GM12873 (cell line): ENCODE measurements around the gene YWHAE.

Source experiments
- CTCF ChIP-seq: IDR thresholded peaks from 2 replicates; pipeline ENCODE4 v1.5.1; 2012; ENCODE audit warnings: low read depth, mild to moderate bottlenecking, moderate library complexity, low read length, control low read depth; ENCODE audit not compliant: insufficient read depth; ENCODE audit errors: missing control alignments

Gene YWHAE

GRCh38 chr17:1435326-1435725, 35.3 kb upstream of the YWHAE start:
- TF ChIP-seq CTCF = no peak

- TF ChIP-seq CTCF = no peak
These were observed 34.1 kb upstream of the YWHAE start for GRCh38 chr17:1434150-1434549.

GRCh38 chr17:1431631-1432104, 31.6 kb upstream of the YWHAE start:
- no peak for TF ChIP-seq CTCF

- TF ChIP-seq CTCF = no peak
These were observed 23.6 kb upstream of the YWHAE start for GRCh38 chr17:1423456-1424135.

- no peak for TF ChIP-seq CTCF
These were observed 22.9 kb upstream of the YWHAE start for GRCh38 chr17:1422885-1423284.

GRCh38 chr17:1421470-1421869, 21.4 kb upstream of the YWHAE start:
- no peak for TF ChIP-seq CTCF

GRCh38 chr17:1420981-1421380, 21.0 kb upstream of the YWHAE start:
- TF ChIP-seq CTCF = no peak
